Measurements from ENCODE around the gene XPO6.

GRCh38 chr16:28140788-28141618 is 70.8 kb downstream of the XPO6 start:
- TF ChIP-seq POLR2AphosphoS5 (IDR thresholded peaks at IDR 0.05; ENCODE audit: insufficient read depth in 1 of 2, low read depth in 1 of 2): peak in 1 of 2 donors; percentile 17
- no peak for TF ChIP-seq POLR2A (IDR thresholded peaks at IDR 0.05)
